ENCODE measurements around the gene GTPBP3. TPM values are rescaled to one million over a fixed set of nuclear protein-coding genes. Genes with fewer than 3 reads are reported as not detected.

The GTPBP3 gene
- total RNA-seq, 1 experiment from 2014 or later, result 35.3 TPM

GRCh38 chr19:17338433-17339078 lies 1.2 kb downstream of the GTPBP3 start:
- TF ChIP-seq, protein P1, sequence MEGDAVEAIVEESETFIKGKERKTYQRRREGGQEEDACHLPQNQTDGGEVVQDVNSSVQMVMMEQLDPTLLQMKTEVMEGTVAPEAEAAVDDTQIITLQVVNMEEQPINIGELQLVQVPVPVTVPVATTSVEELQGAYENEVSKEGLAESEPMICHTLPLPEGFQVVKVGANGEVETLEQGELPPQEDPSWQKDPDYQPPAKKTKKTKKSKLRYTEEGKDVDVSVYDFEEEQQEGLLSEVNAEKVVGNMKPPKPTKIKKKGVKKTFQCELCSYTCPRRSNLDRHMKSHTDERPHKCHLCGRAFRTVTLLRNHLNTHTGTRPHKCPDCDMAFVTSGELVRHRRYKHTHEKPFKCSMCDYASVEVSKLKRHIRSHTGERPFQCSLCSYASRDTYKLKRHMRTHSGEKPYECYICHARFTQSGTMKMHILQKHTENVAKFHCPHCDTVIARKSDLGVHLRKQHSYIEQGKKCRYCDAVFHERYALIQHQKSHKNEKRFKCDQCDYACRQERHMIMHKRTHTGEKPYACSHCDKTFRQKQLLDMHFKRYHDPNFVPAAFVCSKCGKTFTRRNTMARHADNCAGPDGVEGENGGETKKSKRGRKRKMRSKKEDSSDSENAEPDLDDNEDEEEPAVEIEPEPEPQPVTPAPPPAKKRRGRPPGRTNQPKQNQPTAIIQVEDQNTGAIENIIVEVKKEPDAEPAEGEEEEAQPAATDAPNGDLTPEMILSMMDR (IDR thresholded peaks at IDR 0.05), result no peak
- TF ChIP-seq TCF7L2 (IDR thresholded peaks at IDR 0.05; ENCODE audit: low read depth, low read length) (no peak), REST (IDR thresholded peaks at IDR 0.05; ENCODE audit: insufficient read depth in 1 of 2, low read depth in 2 of 2, low read length in 1 of 2) (no peak), POLR2AphosphoS5 (IDR thresholded peaks at IDR 0.05; ENCODE audit: low read depth, low read length) (no peak), SIN3A (IDR thresholded peaks at IDR 0.05; ENCODE audit: borderline replicate concordance, insufficient read depth, low read depth, low read length) (no peak)
- Histone ChIP-seq H3K9me3 (ENCODE audit: control insufficient read depth, insufficient read depth, low read depth, low read length) (no peaks in the 10 kb centered on the region), H3K27ac (ENCODE audit: low read length) (0 out of 2 replicates have a peak overlapping the region, but pooled peaks have one; percentile 98), H3K36me3 (ENCODE audit: control insufficient read depth, insufficient read depth, low read length) (peaks cover 7% of the 10 kb centered on the region; the same call in 1 of the 2 replicates), H3K4me3 (ENCODE audit: low read depth in 2 of 2, low read length in 2 of 2) (peak overlapping the region; percentile 86 to 94), H3K4me1 (ENCODE audit: control insufficient read depth, insufficient read depth, low read length) (peaks cover 12% of the 10 kb centered on the region), H3K27me3 (ENCODE audit: control insufficient read depth, insufficient read depth, low read length) (no peaks in the 10 kb centered on the region)
- DNase-seq (ENCODE audit: low read depth, low spot score), result no peak
- POLR2A ChIA-PET, result no interaction called here
- intact Hi-C loops (cut with micrococcal nuclease; ENCODE audit: unreplicated experiment), result no loop called here
- no peak for ATAC-seq
- CTCF ChIA-PET, result no interaction called here
- in situ Hi-C loops (cut with HindIII; ENCODE audit: low pct_unique_long_range_greater_than_20kb, low sequenced_read_pairs), result no loop called here
- no TSS peak for BruUV-seq (replicated peaks)

GRCh38 chr19:17339088-17339741 lies 1.9 kb downstream of the GTPBP3 start:
- peaks cover 4% of the 10 kb centered on the region; the same call in 1 of the 2 replicates for H3K36me3 ChIP-seq (ENCODE audit: control insufficient read depth, insufficient read depth, low read length)
- no peak for DNase-seq (ENCODE audit: low read depth, low spot score)
- POLR2A ChIA-PET, result no interaction called here
- TF ChIP-seq SIN3A (IDR thresholded peaks at IDR 0.05; ENCODE audit: borderline replicate concordance, insufficient read depth, low read depth, low read length) (no peak), TCF7L2 (IDR thresholded peaks at IDR 0.05; ENCODE audit: low read depth, low read length) (no peak), REST (IDR thresholded peaks at IDR 0.05; ENCODE audit: insufficient read depth in 1 of 2, low read depth in 2 of 2, low read length in 1 of 2) (no peak), POLR2AphosphoS5 (IDR thresholded peaks at IDR 0.05; ENCODE audit: low read depth, low read length) (no peak)
- TF ChIP-seq, protein P1 (IDR thresholded peaks at IDR 0.05), result no peak
- no peaks in the 10 kb centered on the region for H3K9me3 ChIP-seq (ENCODE audit: control insufficient read depth, insufficient read depth, low read depth, low read length)
- no TSS peak for BruUV-seq (replicated peaks)
- no peak overlapping the region for H3K4me3 ChIP-seq (ENCODE audit: low read depth in 2 of 2, low read length in 2 of 2)
- H3K27ac ChIP-seq (ENCODE audit: low read length), result no peak overlapping the region
- no peaks in the 10 kb centered on the region for H3K27me3 ChIP-seq (ENCODE audit: control insufficient read depth, insufficient read depth, low read length)
- no peak for ATAC-seq
- peaks cover 10% of the 10 kb centered on the region for H3K4me1 ChIP-seq (ENCODE audit: control insufficient read depth, insufficient read depth, low read length)
- intact Hi-C loops (cut with micrococcal nuclease; ENCODE audit: unreplicated experiment), result no loop called here
- CTCF ChIA-PET, result interaction anchor here (0.7 kb wide), 1 partner anchor 26 kb away, joined by 10 read pairs; no protein-coding TSS in a partner anchor
- in situ Hi-C loops (cut with HindIII; ENCODE audit: low pct_unique_long_range_greater_than_20kb, low sequenced_read_pairs), result no loop called here

All from Panc1 (cell line).